ENCODE measurements around the gene ADH6. TPM values are rescaled to one million over a fixed set of nuclear protein-coding genes. Genes with fewer than 3 reads are reported as not detected.

Gene ADH6
- total and polyA plus RNA-seq, 2 of the 13 experiments (the other 11 are each of a cell fraction or from before 2014, with no cell fraction given), result 39.8 to 73.9 TPM

DNA sequence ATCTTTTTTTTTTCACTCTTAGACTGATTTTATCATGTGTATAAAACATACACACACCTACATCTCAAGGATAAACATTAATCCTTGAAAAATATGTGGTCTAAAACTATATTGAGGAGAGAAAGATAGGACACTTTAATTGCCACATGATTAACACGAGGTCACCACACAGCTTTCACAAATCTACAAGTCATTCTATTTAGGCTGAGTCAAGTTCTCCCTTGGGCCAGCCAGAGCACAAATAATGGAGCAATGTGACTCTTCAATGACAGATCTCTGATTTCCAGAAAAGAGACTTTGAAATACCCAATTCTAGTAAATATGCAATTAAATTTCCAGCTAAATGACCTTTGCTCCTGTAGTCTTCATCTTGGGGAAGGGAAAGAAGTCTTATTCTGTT, 62.1 kb downstream of the ADH6 start (continued):
- TF ChIP-seq, protein P1, sequence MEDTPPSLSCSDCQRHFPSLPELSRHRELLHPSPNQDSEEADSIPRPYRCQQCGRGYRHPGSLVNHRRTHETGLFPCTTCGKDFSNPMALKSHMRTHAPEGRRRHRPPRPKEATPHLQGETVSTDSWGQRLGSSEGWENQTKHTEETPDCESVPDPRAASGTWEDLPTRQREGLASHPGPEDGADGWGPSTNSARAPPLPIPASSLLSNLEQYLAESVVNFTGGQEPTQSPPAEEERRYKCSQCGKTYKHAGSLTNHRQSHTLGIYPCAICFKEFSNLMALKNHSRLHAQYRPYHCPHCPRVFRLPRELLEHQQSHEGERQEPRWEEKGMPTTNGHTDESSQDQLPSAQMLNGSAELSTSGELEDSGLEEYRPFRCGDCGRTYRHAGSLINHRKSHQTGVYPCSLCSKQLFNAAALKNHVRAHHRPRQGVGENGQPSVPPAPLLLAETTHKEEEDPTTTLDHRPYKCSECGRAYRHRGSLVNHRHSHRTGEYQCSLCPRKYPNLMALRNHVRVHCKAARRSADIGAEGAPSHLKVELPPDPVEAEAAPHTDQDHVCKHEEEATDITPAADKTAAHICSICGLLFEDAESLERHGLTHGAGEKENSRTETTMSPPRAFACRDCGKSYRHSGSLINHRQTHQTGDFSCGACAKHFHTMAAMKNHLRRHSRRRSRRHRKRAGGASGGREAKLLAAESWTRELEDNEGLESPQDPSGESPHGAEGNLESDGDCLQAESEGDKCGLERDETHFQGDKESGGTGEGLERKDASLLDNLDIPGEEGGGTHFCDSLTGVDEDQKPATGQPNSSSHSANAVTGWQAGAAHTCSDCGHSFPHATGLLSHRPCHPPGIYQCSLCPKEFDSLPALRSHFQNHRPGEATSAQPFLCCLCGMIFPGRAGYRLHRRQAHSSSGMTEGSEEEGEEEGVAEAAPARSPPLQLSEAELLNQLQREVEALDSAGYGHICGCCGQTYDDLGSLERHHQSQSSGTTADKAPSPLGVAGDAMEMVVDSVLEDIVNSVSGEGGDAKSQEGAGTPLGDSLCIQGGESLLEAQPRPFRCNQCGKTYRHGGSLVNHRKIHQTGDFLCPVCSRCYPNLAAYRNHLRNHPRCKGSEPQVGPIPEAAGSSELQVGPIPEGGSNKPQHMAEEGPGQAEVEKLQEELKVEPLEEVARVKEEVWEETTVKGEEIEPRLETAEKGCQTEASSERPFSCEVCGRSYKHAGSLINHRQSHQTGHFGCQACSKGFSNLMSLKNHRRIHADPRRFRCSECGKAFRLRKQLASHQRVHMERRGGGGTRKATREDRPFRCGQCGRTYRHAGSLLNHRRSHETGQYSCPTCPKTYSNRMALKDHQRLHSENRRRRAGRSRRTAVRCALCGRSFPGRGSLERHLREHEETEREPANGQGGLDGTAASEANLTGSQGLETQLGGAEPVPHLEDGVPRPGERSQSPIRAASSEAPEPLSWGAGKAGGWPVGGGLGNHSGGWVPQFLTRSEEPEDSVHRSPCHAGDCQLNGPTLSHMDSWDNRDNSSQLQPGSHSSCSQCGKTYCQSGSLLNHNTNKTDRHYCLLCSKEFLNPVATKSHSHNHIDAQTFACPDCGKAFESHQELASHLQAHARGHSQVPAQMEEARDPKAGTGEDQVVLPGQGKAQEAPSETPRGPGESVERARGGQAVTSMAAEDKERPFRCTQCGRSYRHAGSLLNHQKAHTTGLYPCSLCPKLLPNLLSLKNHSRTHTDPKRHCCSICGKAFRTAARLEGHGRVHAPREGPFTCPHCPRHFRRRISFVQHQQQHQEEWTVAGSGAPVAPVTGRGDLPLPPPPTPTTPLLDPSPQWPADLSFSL (CRISPR knock-in tag; IDR thresholded peaks at IDR 0.05), result no peak
- TF ChIP-seq, protein P2, sequence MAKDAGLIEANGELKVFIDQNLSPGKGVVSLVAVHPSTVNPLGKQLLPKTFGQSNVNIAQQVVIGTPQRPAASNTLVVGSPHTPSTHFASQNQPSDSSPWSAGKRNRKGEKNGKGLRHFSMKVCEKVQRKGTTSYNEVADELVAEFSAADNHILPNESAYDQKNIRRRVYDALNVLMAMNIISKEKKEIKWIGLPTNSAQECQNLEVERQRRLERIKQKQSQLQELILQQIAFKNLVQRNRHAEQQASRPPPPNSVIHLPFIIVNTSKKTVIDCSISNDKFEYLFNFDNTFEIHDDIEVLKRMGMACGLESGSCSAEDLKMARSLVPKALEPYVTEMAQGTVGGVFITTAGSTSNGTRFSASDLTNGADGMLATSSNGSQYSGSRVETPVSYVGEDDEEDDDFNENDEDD (CRISPR knock-in tag; IDR thresholded peaks at IDR 0.05; ENCODE audit: borderline replicate concordance), result peak; percentile 66; the same call in 1 of the 2 replicates
- no peak for TF ChIP-seq HCFC1 (IDR thresholded peaks at IDR 0.05; ENCODE audit: low read depth, low read length)
- TF ChIP-seq CHD4 (IDR thresholded peaks at IDR 0.05; ENCODE audit: borderline replicate concordance, low read length), result peak; percentile 89; the same call in 1 of the 2 replicates
- no peak for TF ChIP-seq SMAD3 (CRISPR knock-in tag; IDR thresholded peaks at IDR 0.05)
- TF ChIP-seq HMGA1 (CRISPR knock-in tag; conservative IDR thresholded peaks at IDR 0.05), result no peak
- TF ChIP-seq KDM6A (CRISPR knock-in tag; IDR thresholded peaks at IDR 0.05; ENCODE audit: low read depth), result no peak
- no peak for TF ChIP-seq ASH2L (IDR thresholded peaks at IDR 0.05; ENCODE audit: insufficient read length, low read depth, low read length)
- no peak for TF ChIP-seq TARDBP (CRISPR knock-in tag; IDR thresholded peaks at IDR 0.05)
- TF ChIP-seq FOSL2 (CRISPR knock-in tag; IDR thresholded peaks at IDR 0.05), result 0 out of 2 replicates have a peak, but pooled peaks have one; percentile 16
- TF ChIP-seq, protein P3, sequence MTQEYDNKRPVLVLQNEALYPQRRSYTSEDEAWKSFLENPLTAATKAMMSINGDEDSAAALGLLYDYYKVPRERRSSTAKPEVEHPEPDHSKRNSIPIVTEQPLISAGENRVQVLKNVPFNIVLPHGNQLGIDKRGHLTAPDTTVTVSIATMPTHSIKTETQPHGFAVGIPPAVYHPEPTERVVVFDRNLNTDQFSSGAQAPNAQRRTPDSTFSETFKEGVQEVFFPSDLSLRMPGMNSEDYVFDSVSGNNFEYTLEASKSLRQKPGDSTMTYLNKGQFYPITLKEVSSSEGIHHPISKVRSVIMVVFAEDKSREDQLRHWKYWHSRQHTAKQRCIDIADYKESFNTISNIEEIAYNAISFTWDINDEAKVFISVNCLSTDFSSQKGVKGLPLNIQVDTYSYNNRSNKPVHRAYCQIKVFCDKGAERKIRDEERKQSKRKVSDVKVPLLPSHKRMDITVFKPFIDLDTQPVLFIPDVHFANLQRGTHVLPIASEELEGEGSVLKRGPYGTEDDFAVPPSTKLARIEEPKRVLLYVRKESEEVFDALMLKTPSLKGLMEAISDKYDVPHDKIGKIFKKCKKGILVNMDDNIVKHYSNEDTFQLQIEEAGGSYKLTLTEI (CRISPR knock-in tag; conservative IDR thresholded peaks at IDR 0.05), result no peak
- peak; percentile 38; the same call in 1 of the 2 replicates for TF ChIP-seq NFE2L2 (IDR thresholded peaks at IDR 0.05; ENCODE audit: low read length)
- no peak for TF ChIP-seq WIZ (CRISPR knock-in tag; IDR thresholded peaks at IDR 0.05)
- TF ChIP-seq ZNF75D (CRISPR knock-in tag; IDR thresholded peaks at IDR 0.05; ENCODE audit: borderline replicate concordance), result no peak
- TF ChIP-seq RORA (CRISPR knock-in tag; IDR thresholded peaks at IDR 0.05), result no peak
- no peak for TF ChIP-seq ZNF589 (CRISPR knock-in tag; conservative IDR thresholded peaks at IDR 0.05)
- TF ChIP-seq, protein P4, sequence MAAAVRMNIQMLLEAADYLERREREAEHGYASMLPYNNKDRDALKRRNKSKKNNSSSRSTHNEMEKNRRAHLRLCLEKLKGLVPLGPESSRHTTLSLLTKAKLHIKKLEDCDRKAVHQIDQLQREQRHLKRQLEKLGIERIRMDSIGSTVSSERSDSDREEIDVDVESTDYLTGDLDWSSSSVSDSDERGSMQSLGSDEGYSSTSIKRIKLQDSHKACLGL (CRISPR knock-in tag; IDR thresholded peaks at IDR 0.05), result no peak
- TF ChIP-seq JDP2 (CRISPR knock-in tag; IDR thresholded peaks at IDR 0.05; ENCODE audit: borderline replicate concordance), result no peak
- TF ChIP-seq, protein P5, sequence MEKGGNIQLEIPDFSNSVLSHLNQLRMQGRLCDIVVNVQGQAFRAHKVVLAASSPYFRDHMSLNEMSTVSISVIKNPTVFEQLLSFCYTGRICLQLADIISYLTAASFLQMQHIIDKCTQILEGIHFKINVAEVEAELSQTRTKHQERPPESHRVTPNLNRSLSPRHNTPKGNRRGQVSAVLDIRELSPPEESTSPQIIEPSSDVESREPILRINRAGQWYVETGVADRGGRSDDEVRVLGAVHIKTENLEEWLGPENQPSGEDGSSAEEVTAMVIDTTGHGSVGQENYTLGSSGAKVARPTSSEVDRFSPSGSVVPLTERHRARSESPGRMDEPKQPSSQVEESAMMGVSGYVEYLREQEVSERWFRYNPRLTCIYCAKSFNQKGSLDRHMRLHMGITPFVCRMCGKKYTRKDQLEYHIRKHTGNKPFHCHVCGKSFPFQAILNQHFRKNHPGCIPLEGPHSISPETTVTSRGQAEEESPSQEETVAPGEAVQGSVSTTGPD (CRISPR knock-in tag; IDR thresholded peaks at IDR 0.05), result no peak
- no peak for TF ChIP-seq HOXA5 (CRISPR knock-in tag; IDR thresholded peaks at IDR 0.05)
- no peak for TF ChIP-seq ZNF672 (CRISPR knock-in tag; IDR thresholded peaks at IDR 0.05)

All from HepG2 (cell line).